GM20431 (cell line): ENCODE measurements around the gene TBKBP1.

ENCODE experiments used
- in situ Hi-C: fragments of 300-500 bp; cut with MseI, MboI; formaldehyde crosslinking; loops from one replicate; pipeline ENCODE4 v1.15.0; 2020; ENCODE audit warnings: low sequenced_read_pairs; ENCODE audit not compliant: unreplicated experiment

The TBKBP1 gene

GRCh38 chr17:47742319-47743181, 48.6 kb downstream of the TBKBP1 start:
- in situ Hi-C loops, result no loop called here

- in situ Hi-C loops, result no loop called here
Observed at GRCh38 chr17:47744168-47745036, 50.4 kb downstream of the TBKBP1 start.

- in situ Hi-C loops, result no loop called here
Observed at GRCh38 chr17:47745037-47745380, 51.0 kb downstream of the TBKBP1 start.

- in situ Hi-C loops, result no loop called here
Observed at GRCh38 chr17:47751471-47751870, 57.5 kb downstream of the TBKBP1 start.

GRCh38 chr17:47757386-47757785, 63.4 kb downstream of the TBKBP1 start:
- in situ Hi-C loops, result no loop called here

- in situ Hi-C loops, result no loop called here
Observed at GRCh38 chr17:47760409-47761140, 66.6 kb downstream of the TBKBP1 start.
